ENCODE data around the gene ATG4B. TPM values are rescaled to one million over a fixed set of nuclear protein-coding genes. Genes with fewer than 3 reads are reported as not detected.

ATG4B gene
- polyA plus RNA-seq, 1 experiment, result 82.4 TPM

DNA sequence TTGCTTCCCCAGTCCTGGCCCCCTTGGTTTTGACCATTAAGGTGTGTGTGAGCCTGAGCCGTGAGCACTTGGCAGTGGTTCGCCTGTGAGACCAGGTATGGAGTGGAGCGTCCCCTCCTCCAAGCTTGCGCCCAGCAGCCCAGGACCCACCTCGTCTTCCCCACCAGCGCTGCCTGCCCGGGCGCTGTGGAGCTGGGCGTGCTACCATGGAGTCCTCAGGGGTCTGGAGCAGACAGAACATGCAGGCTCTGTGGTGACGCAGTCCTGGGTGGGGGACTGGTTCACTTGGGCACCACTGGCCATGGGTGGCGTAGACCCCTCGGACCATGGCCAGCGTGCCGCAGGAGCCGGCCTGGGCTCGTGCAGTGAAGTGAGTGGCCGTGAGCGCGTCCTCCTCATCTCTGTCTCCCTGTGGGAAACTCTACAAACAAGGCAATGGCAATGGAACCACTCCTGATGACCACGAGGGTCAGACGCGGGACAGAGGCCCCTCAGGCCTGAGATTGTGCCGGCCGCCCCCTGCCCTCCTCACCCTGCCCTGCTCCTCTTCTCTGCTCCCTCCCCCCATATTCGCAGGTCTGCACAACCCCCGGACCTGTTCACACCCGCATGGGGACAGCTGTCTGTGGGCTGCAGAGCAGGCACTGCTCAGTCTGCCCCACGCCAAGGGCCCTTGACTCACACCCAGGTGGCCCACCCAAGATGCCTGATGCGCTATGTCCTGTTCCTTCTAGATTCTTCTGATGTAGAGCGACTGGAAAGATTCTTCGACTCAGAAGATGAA, 34.2 kb downstream of the ATG4B start:
- TF ChIP-seq, protein P1, sequence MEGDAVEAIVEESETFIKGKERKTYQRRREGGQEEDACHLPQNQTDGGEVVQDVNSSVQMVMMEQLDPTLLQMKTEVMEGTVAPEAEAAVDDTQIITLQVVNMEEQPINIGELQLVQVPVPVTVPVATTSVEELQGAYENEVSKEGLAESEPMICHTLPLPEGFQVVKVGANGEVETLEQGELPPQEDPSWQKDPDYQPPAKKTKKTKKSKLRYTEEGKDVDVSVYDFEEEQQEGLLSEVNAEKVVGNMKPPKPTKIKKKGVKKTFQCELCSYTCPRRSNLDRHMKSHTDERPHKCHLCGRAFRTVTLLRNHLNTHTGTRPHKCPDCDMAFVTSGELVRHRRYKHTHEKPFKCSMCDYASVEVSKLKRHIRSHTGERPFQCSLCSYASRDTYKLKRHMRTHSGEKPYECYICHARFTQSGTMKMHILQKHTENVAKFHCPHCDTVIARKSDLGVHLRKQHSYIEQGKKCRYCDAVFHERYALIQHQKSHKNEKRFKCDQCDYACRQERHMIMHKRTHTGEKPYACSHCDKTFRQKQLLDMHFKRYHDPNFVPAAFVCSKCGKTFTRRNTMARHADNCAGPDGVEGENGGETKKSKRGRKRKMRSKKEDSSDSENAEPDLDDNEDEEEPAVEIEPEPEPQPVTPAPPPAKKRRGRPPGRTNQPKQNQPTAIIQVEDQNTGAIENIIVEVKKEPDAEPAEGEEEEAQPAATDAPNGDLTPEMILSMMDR (IDR thresholded peaks at IDR 0.05; ENCODE audit: low read depth, low read length), result no peak
- Histone ChIP-seq H3K27me3 (ENCODE audit: control insufficient read depth, insufficient read depth, low read length) (no peaks in the 10 kb centered on the region), H3K4me3 (ENCODE audit: low read depth, low read length) (no peak overlapping the region), H3K27ac (ENCODE audit: low read depth, low read length) (no peak overlapping the region), H3K9me3 (ENCODE audit: control insufficient read depth, insufficient read depth, low read length) (no peaks in the 10 kb centered on the region; the same call in 1 of the 2 replicates)
- ChIA-PET POLR2A (no interaction called here), CTCF (no interaction called here)
- DNase-seq (ENCODE audit: low read depth, low spot score), result no peak

DNA sequence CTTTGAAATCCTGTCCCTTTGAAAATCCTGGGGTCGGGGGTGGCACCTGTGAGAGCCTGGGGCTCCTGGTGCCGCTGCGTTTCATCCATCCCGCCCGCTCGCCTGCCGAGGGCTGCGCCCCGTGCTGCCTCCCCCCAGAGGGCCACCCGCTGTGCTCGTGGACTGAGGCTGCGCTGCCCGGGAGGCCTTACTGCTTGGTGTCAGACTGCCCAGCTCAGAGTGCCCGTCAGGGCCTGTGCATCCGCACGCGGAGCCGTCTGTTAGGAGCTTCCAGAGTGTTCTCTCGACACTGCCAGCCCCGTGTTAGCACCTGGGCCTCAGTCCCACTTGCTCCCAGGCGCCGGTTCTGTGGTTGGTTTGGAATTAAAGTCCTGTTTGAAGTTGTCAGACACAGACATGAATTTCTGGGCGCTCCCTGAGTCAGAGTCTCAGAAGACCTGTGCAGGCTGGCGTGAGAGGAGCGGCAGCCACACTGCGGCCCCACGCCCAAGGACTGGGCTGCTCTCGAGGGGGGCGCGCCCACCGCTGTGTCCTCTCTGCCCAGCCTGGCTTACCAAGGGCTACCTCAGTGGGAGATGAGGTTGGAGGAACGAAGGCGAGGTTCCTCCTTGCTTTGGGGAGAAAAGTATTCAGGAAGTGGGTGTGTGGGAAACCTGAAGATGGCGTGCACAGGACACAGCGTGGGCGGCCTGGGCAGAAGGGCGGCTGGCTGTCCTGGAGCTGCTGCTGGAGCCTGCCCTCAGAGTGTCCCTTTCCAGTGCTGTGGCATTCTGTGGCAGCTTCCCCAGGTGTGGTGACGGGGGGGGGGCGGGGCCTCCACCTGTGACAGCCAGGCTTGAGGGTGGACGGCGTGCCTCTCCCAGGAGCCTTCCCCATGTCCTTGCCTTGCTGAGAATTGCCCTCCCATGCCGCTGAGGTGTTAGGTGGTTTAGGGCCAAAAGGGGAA, 35.0 kb downstream of the ATG4B start:
- DNase-seq (ENCODE audit: low read depth, low spot score), result no peak
- POLR2A ChIA-PET, result no interaction called here
- CTCF ChIA-PET, result no interaction called here
- TF ChIP-seq, protein P1 (IDR thresholded peaks at IDR 0.05; ENCODE audit: low read depth, low read length), result no peak
- Histone ChIP-seq H3K27me3 (ENCODE audit: control insufficient read depth, insufficient read depth, low read length) (no peaks in the 10 kb centered on the region), H3K4me3 (ENCODE audit: low read depth, low read length) (no peak overlapping the region), H3K27ac (ENCODE audit: low read depth, low read length) (no peak overlapping the region), H3K9me3 (ENCODE audit: control insufficient read depth, insufficient read depth, low read length) (no peaks in the 10 kb centered on the region; the same call in 1 of the 2 replicates)

DNA sequence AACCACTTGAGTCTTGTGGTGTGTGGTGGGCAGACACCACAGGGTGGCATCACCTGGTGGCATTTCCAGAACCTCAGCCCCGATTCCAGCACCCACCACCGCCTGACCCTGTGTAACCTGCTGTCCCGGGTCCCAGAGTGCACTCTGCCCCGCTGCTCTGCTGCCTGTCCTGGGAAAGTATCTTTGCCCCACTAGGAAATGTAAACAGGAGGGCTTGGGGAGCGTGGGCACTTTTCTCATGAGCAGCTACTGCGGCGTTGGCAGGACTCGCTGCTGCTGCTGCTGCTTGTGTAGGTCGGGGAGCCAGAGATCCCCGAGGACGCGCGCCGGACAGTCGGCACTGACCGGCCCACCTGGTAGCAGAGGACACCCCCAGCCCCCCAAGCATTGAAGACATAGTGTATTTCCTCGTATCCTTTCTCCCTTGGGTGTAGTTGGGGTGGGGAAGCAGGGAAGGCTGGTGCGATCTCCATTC, 35.7 kb downstream of the ATG4B start:
- no peaks in the 10 kb centered on the region; the same call in 1 of the 2 replicates for H3K9me3 ChIP-seq (ENCODE audit: control insufficient read depth, insufficient read depth, low read length)
- POLR2A ChIA-PET, result no interaction called here
- DNase-seq (ENCODE audit: low read depth, low spot score), result no peak
- H3K27ac ChIP-seq (ENCODE audit: low read depth, low read length), result no peak overlapping the region
- CTCF ChIA-PET, result no interaction called here
- H3K27me3 ChIP-seq (ENCODE audit: control insufficient read depth, insufficient read depth, low read length), result no peaks in the 10 kb centered on the region
- H3K4me3 ChIP-seq (ENCODE audit: low read depth, low read length), result no peak overlapping the region
- TF ChIP-seq, protein P1 (IDR thresholded peaks at IDR 0.05; ENCODE audit: low read depth, low read length), result no peak

DNA sequence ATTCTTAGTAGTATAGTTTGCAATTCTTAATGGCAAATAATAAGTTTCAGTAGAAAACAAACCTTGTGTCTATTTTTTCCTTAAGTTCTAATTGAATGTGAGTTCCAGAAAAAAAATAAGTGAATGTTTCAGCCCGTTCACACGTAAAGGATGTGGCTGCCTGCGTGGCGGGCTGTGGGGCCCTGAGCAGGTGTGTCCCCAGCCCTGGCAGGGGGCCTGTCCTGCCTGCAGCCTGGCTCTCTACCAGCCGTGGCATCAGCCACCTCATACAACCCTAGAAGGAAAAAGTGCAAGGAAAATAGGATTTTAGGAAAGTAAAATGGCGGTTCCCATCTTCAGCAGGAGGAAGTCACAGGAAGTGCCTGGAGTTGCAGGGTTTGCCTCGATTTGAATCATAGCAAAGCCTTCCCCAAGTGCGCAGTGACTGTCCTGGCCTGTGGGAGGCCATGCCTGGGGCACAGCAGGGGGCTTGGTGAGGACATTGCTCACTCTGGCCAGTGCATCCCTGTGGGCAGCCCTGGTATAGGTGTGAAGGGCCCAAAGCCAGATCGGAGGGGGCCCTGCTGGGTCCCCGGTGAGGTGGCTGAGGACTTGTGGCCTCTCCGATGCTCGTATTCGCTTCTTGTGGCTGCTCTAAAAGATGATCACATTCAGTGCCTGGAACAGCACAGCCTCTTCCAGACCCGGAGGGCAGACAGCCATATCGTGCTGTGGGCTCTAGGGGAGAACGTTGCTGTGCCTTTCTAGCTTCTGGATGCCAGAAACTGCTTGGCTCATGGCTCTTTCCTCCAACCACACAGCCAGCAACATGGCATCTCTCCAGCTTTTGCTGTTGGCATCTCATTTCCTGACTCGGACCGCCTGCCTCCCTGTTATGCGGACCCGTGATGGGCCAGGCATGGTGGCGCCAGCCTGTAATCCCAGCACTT, 36.6 kb downstream of the ATG4B start:
- Histone ChIP-seq H3K9me3 (ENCODE audit: control insufficient read depth, insufficient read depth, low read length) (no peaks in the 10 kb centered on the region; the same call in 1 of the 2 replicates), H3K4me3 (ENCODE audit: low read depth, low read length) (no peak overlapping the region), H3K27ac (ENCODE audit: low read depth, low read length) (no peak overlapping the region), H3K27me3 (ENCODE audit: control insufficient read depth, insufficient read depth, low read length) (no peaks in the 10 kb centered on the region)
- ChIA-PET POLR2A (interaction anchor here (1.8 kb wide), 1 partner anchor 13 kb away, joined by 4 read pairs; the partner anchor contains the start of gene DTYMK), CTCF (no interaction called here)
- DNase-seq (ENCODE audit: low read depth, low spot score), result no peak
- TF ChIP-seq, protein P1 (IDR thresholded peaks at IDR 0.05; ENCODE audit: low read depth, low read length), result no peak
